Nephron (organoid): ENCODE data around the gene INPP1.

ENCODE experiments used
- H3K27ac Mint-ChIP-seq, 3 experiments: 2 replicates each; pipeline ENCODE4 v1.8.0; 2020; ENCODE audit warnings: mixed read lengths in 3 of 3, mild to moderate bottlenecking in 2 of 3, moderate library complexity in 1 of 3
- H3K27me3 Mint-ChIP-seq: 2 replicates; pipeline ENCODE4 v1.8.0; 2021; ENCODE audit warnings: low read depth, mild to moderate bottlenecking, moderate library complexity, mixed read lengths
- H3K36me3 Mint-ChIP-seq: 2 replicates; pipeline ENCODE4 v1.8.0; 2020; ENCODE audit warnings: low read depth, mixed read lengths
- H3K4me1 Mint-ChIP-seq: 2 replicates; pipeline ENCODE4 v1.8.0; 2020; ENCODE audit warnings: mixed read lengths
- H3K4me3 Mint-ChIP-seq, 3 experiments: 2 replicates each; pipeline ENCODE4 v1.8.0; 2020; ENCODE audit warnings: mild to moderate bottlenecking in 3 of 3, mixed read lengths in 3 of 3, moderate library complexity in 2 of 3
- H3K9me3 Mint-ChIP-seq: 2 replicates; pipeline ENCODE4 v1.8.0; 2020; ENCODE audit warnings: mixed read lengths
- CTCF ChIP-seq, 3 experiments: fragments of 200-600 bp; sonication (generic); IDR thresholded peaks; one replicate each; pipeline ENCODE4 v1.5.0; 2021; ENCODE audit warnings: antibody characterized with exemption in 3 of 3; ENCODE audit not compliant: unreplicated experiment in 3 of 3

Gene INPP1

GRCh38 chr2:190318931-190319554 is 24.3 kb upstream of the INPP1 start:
- H3K4me3 Mint-ChIP-seq: peak overlapping the region; percentile 94 to 99 (median 97)
- H3K4me1 Mint-ChIP-seq: peaks cover 38% of the 10 kb centered on the region
- no peak for TF ChIP-seq CTCF (IDR thresholded peaks at IDR 0.05; ENCODE audit: unreplicated experiment in 3 of 3)
- no peaks in the 10 kb centered on the region for H3K9me3 Mint-ChIP-seq
- peak overlapping the region; percentile 79 to 94 (median 90) for H3K27ac Mint-ChIP-seq
- no peaks in the 10 kb centered on the region for H3K27me3 Mint-ChIP-seq
- H3K36me3 Mint-ChIP-seq: peaks cover 5% of the 10 kb centered on the region

- Mint-ChIP-seq H3K27me3 (no peaks in the 10 kb centered on the region), H3K36me3 (peaks cover 5% of the 10 kb centered on the region), H3K27ac (peak within 1 kb of the TSS; percentile 79 to 94 (median 90)), H3K4me1 (peaks cover 38% of the 10 kb centered on the region), H3K9me3 (no peaks in the 10 kb centered on the region), H3K4me3 (peak within 1 kb of the TSS; percentile 94 to 99 (median 97))
- TF ChIP-seq CTCF (IDR thresholded peaks at IDR 0.05; ENCODE audit: unreplicated experiment in 3 of 3): peak; percentile 77 to 88 (median 82)
Measured at GRCh38 chr2:190319555-190320498, 23.6 kb upstream of the INPP1 start, which contains the start of gene HIBCH. Gene HIBCH (minus strand): TSS chr2:190319826. CDS start chr2:190319750, 76 bp downstream.

- Mint-ChIP-seq H3K36me3 (peaks cover 5% of the 10 kb centered on the region), H3K27ac (peak overlapping the region; percentile 79 to 94 (median 90)), H3K4me1 (peaks cover 32% of the 10 kb centered on the region), H3K9me3 (no peaks in the 10 kb centered on the region), H3K27me3 (no peaks in the 10 kb centered on the region), H3K4me3 (peak overlapping the region in 1 of 3 experiments; percentile 56)
- TF ChIP-seq CTCF (IDR thresholded peaks at IDR 0.05; ENCODE audit: unreplicated experiment in 3 of 3): no peak
Measured at GRCh38 chr2:190320696-190321095, 22.7 kb upstream of the INPP1 start.

GRCh38 chr2:190323406-190323805 is 20.0 kb upstream of the INPP1 start:
- Mint-ChIP-seq H3K27ac (no peak overlapping the region), H3K4me3 (no peak overlapping the region), H3K4me1 (peaks cover 15% of the 10 kb centered on the region), H3K27me3 (no peaks in the 10 kb centered on the region), H3K36me3 (no peaks in the 10 kb centered on the region), H3K9me3 (no peaks in the 10 kb centered on the region)
- no peak for TF ChIP-seq CTCF (IDR thresholded peaks at IDR 0.05; ENCODE audit: unreplicated experiment in 3 of 3)

- H3K27ac Mint-ChIP-seq: no peak overlapping the region
- no peaks in the 10 kb centered on the region for H3K27me3 Mint-ChIP-seq
- peaks cover under 1% of the 10 kb centered on the region for H3K4me1 Mint-ChIP-seq
- no peak overlapping the region for H3K4me3 Mint-ChIP-seq
- H3K36me3 Mint-ChIP-seq: no peaks in the 10 kb centered on the region
- no peaks in the 10 kb centered on the region for H3K9me3 Mint-ChIP-seq
- no peak for TF ChIP-seq CTCF (IDR thresholded peaks at IDR 0.05; ENCODE audit: unreplicated experiment in 3 of 3)
Measured at GRCh38 chr2:190325588-190325987, 17.8 kb upstream of the INPP1 start.
